ENCODE results near the gene THBS3. TPM values are rescaled to one million over a fixed set of nuclear protein-coding genes. Genes with fewer than 3 reads are reported as not detected.

Gene THBS3
- total and polyA plus RNA-seq, 9 of the 15 experiments (the other 6 are each of a cell fraction or from before 2014, with no cell fraction given), result 0.59 to 8.3 (median 3.2) TPM

- TF ChIP-seq ZBTB12 (CRISPR knock-in tag; IDR thresholded peaks at IDR 0.05) (no peak), TARDBP (IDR thresholded peaks at IDR 0.05) (peak; percentile 18; the same call in 1 of the 2 replicates), RCOR1 (IDR thresholded peaks at IDR 0.05; ENCODE audit: borderline replicate concordance in 1 of 2, low read depth in 2 of 2, low read length in 2 of 2) (peak in 1 of 2 experiments; percentile 47; a peak in 1 of 4 replicates), POLR2G (IDR thresholded peaks at IDR 0.05; ENCODE audit: low read depth, low read length) (peak; percentile 88), RBM34 (IDR thresholded peaks at IDR 0.05; ENCODE audit: borderline replicate concordance, insufficient read depth, low read length) (0 out of 2 replicates have a peak, but pooled peaks have one; percentile 10), EP400 (IDR thresholded peaks at IDR 0.05) (peak; percentile 75), REST (IDR thresholded peaks at IDR 0.05; ENCODE audit: borderline replicate concordance) (peak; percentile 86), REST (CRISPR knock-in tag; IDR thresholded peaks at IDR 0.05; ENCODE audit: low read depth) (peak; percentile 80; the same call in 1 of the 2 replicates), UBTF (IDR thresholded peaks at IDR 0.05; ENCODE audit: borderline replicate concordance in 1 of 2, low read depth in 2 of 2, low read length in 2 of 2) (peak; percentile 76 to 98; a peak in 3 of 4 replicates), RB1 (IDR thresholded peaks at IDR 0.05; ENCODE audit: low read depth) (peak; percentile 65; the same call in 1 of the 2 replicates), MLLT1 (IDR thresholded peaks at IDR 0.05) (no peak), HNRNPL (IDR thresholded peaks at IDR 0.05; ENCODE audit: low read depth, low read length) (peak; percentile 11; the same call in 1 of the 2 replicates), MBD2 (IDR thresholded peaks at IDR 0.05; ENCODE audit: borderline replicate concordance, low read depth) (peak; percentile 76)
These were observed 47.7 kb upstream of the THBS3 start, which contains the start of gene ENTREP3 (continued) for GRCh38 chr1:155255243-155256007.
